ENCODE results near the gene PRAC1. TPM values are rescaled to one million over a fixed set of nuclear protein-coding genes. Genes with fewer than 3 reads are reported as not detected.

PRAC1 gene
- total RNA-seq, 1 donor from 2014 or later, result not detected

DNA sequence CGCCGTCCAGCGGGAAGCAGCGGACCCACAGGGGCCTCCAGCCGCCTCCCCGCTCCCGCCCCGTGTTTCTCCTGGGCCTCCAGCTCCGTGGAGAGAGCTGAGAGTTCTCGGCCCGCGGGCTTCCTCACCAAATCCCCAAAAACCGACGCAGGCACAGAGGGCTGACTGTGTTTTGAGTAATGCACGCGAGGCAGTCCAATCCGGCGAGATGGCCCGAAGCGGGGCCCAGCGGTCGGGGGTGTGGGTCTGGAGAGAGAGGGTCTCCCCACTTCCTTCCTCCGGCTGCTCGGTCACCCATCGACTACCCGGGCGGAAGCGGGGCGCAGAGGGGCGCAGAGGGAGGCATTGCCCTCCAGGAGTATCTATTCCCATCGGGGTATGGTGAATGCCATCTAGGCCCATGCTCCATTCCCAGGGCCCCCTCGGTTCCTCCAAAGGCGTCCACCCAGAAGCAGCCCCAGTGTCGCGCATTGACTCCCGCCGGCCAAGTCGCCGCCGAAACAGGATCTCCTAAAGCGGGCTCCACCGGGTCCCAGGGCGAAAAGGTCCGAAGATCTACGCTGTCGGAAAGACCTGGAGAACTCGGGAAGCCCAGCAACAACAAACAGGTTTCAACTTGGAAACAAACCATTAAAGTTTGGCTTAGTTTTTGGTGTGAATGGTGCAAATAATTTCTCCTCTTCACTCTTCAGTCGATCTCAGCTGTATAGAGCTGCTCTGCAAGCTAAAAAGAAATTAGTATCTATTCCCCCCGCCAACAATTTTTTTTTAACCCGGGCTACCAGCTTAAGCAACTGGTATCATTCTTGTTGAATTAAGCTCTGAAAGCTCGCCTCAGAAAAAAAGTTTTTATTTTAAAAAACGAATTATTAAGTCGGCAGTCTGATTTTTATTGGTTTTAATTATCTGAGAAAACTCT lies 25.4 kb upstream of the PRAC1 start:
- no peak overlapping the region for H3K4me3 ChIP-seq (ENCODE audit: low read depth, low read length)
- DNase-seq (ENCODE audit: low read depth), result no peak
- TF ChIP-seq, protein P1, sequence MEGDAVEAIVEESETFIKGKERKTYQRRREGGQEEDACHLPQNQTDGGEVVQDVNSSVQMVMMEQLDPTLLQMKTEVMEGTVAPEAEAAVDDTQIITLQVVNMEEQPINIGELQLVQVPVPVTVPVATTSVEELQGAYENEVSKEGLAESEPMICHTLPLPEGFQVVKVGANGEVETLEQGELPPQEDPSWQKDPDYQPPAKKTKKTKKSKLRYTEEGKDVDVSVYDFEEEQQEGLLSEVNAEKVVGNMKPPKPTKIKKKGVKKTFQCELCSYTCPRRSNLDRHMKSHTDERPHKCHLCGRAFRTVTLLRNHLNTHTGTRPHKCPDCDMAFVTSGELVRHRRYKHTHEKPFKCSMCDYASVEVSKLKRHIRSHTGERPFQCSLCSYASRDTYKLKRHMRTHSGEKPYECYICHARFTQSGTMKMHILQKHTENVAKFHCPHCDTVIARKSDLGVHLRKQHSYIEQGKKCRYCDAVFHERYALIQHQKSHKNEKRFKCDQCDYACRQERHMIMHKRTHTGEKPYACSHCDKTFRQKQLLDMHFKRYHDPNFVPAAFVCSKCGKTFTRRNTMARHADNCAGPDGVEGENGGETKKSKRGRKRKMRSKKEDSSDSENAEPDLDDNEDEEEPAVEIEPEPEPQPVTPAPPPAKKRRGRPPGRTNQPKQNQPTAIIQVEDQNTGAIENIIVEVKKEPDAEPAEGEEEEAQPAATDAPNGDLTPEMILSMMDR (conservative IDR thresholded peaks at IDR 0.05; ENCODE audit: low read depth, low read length), result no peak

GRCh38 chr17:48746916-48747444 lies 24.7 kb upstream of the PRAC1 start:
- DNase-seq (ENCODE audit: low read depth), result no peak
- H3K4me3 ChIP-seq (ENCODE audit: low read depth, low read length), result no peak overlapping the region
- TF ChIP-seq, protein P1 (conservative IDR thresholded peaks at IDR 0.05; ENCODE audit: low read depth, low read length), result no peak

- H3K4me3 ChIP-seq (ENCODE audit: low read depth, low read length), result no peak overlapping the region
- TF ChIP-seq, protein P1 (conservative IDR thresholded peaks at IDR 0.05; ENCODE audit: low read depth, low read length), result no peak
- DNase-seq (ENCODE audit: low read depth), result no peak
These were observed 23.3 kb upstream of the PRAC1 start for GRCh38 chr17:48745381-48746275.

DNA sequence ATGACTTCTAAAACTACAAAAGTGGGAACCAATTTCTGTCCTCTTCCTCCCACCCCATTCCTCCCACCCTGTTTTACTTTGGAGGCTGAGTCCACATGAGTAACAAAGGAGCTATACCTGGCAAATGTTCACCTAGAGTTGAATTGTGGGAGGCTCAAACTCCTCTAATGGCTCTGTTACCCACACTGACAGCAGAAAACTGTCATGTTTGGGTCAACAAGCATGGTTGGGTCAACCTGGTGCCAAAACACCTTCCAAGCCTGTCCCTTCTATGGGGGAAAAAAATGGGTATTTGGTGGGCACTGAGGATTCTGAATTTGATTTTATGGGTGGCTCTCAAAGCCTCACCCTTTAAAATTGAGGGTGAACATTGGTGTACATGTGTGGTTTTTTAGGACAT lies 18.2 kb upstream of the PRAC1 start:
- DNase-seq (ENCODE audit: low read depth), result no peak
- H3K4me3 ChIP-seq (ENCODE audit: low read depth, low read length), result no peak overlapping the region
- TF ChIP-seq, protein P1 (conservative IDR thresholded peaks at IDR 0.05; ENCODE audit: low read depth, low read length), result no peak

DNA sequence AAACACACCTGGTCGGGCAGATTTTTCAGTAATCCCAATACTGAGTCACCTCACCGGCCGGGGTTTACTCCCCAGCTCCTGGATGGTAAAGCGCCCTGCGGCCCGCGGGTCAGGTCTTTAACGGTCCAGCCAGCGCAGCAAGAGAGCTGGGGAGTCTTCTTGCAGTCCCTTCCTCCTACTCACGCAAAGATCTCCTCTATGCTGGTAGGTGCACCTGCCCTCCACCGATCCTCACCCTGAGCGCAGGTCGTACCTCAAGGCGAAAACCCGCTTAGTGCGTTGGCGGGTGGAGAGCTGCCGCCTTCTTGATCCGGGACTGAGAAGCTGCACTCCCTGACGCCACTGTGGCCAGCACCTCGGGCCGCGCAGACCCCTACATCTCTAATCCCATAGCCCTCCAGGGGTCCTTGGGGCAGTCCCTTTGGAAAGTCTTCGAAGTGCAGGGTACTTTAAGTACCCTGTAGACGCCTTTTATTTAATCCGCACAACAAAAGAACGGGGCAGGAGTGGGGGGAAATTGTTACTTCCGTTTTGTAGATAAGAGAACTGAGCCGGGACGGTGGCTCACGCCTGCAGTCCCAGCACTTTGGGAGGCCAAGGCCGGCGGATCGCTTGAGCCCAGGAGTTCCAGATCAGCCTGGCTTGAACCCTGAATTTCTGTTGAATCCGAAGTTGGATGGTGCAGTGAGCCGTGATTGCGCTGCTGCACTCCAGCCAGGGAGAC lies 16.6 kb upstream of the PRAC1 start:
- TF ChIP-seq, protein P1 (conservative IDR thresholded peaks at IDR 0.05; ENCODE audit: low read depth, low read length), result no peak
- no peak for DNase-seq (ENCODE audit: low read depth)
- H3K4me3 ChIP-seq (ENCODE audit: low read depth, low read length), result no peak overlapping the region

- no peak overlapping the region for H3K4me3 ChIP-seq (ENCODE audit: low read depth, low read length)
- DNase-seq (ENCODE audit: low read depth), result no peak
- TF ChIP-seq, protein P1 (conservative IDR thresholded peaks at IDR 0.05; ENCODE audit: low read depth, low read length), result no peak
These were observed 16.1 kb upstream of the PRAC1 start for GRCh38 chr17:48738424-48738802.
